ENCODE data around the gene POLG2.
"Not testable (repeated sequence)": the region's sequence is repeated elsewhere in the genome, so short reads cannot be mapped to it uniquely, and the experiment has no call there.

The POLG2 gene

DNA sequence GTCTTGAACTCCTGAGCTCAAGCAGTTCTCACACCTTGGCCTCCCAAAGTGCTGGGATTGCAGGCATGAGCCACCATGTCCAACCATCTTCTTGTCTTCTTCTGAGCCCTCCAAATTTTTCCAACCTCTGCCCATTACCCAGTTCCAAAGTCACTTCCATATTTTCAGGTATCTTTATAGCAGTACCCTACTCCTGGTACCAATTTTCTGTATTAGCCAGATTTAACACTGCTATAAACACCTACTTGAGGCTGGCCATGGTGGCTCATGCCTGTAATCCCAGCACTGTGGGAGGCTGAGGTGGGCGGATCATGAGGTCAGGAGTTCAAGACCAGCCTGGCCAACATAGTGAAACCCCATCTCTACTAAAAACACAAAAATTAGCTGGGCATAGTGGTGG, 57.3 kb downstream of the POLG2 start:
- DNase-seq (ENCODE audit: low read depth): not testable (repeated sequence)

DNA sequence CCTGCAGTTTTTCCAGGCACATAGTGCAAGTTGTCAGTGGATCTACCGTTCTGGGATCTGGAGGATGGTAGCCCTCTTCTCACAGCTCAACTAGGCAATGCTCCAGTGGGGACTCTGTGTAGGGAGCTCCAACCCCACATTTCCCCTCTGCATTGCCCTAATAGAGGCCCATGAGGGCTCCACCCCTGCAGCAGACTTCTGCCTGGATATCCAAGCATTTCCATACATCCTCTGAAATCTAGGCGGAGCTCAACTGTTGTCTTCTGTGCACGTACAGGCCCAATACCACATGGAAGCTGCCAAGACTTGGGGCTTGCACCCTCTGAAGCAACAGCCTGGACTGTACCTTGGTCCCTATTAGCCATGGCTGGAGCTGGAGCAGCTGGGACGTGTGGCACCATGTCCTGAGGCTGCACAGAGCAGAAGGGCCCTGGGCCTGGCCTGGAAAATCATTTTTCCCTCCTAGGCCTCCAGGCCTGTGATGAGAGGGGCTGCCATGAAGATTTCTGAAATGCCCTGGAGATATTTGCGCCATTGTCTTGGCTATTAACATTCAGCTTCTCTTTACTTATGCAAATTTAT, 58.8 kb downstream of the POLG2 start:
- DNase-seq (ENCODE audit: low read depth): no peak

DNA sequence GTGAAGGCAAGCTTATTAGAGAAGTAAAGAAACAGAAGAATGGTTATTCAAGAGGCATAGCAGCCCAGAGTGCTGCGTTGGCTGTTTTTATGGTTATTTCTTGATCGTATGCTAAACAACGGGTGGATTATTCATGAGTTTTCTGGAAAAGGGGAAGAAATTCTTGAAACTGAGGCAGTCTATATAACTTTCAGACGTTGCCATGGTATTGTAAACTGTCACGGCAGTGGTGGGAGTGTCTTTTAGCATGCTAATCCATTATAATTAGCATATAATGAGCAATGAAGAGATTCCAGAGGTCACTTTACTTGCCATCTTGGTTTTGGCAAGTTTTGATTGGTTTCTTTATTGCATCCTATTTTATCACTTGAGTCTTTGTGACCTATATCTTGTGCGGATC, 65.3 kb downstream of the POLG2 start:
- no peak for DNase-seq (ENCODE audit: low read depth)

DNA sequence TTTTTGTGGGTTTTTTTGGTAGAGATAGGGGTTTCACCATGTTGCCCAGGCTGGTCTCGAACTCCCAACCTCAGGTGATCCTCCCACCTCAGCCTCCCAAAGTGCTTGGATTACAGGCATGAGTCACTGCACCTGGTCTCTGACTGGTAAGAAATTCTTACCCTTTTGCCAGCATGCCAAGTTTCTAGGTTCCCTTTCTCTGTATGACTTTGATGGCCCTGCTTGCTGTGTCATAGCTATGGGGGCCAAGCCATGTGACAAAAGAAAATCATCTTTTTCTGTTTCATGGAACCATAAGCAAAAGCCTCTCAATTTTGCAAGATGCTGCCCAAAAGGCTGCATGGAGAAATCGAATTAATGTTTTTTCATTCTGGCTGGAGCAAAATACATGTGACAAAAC, 66.8 kb downstream of the POLG2 start:
- DNase-seq (ENCODE audit: low read depth): not testable (repeated sequence)

DNA sequence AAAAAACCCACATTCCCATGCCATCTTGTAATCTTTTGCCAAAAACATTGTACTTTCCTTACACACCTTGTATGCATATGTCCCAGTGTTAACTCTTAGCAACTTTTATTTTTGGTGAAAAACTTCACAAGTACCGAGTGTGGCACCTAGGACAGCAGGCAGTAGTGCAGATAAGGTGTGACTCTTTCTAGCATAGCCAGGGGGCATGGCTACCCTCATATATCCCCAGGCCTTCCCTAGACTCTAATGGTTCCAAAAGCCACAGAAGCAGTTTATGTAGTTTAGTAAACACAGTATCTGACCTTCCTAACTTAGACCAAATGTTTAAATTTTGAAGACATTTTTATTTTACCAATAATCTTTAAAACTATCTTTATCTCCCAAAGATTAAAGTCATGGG, 68.4 kb downstream of the POLG2 start:
- no peak for DNase-seq (ENCODE audit: low read depth)
